Measurements from ENCODE around the gene FAM227B.

DNA sequence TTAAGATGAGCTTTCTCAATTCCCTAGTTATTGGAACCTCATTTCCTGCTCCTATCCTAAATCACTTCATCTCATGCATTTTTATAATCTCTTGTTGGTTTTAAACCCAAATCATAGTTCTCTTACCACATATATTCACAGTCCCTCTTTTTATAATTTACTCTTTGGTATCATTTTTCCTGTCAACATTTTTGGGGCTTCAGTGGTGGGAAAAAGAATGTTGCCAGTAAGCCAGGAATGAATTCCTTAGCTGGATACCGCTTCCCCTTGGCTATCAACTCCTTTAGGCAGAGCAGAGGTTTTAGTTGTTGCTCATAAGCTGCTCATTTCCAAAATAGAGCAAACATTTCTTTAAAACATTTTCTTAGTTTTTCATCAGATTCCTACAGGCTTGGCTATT is 338.3 kb downstream of the FAM227B start:
- TF ChIP-seq CTCF (IDR thresholded peaks at IDR 0.05) (no peak), POLR2A (IDR thresholded peaks at IDR 0.05) (no peak)
